Frontal cortex (tissue), 4 donors: Measurements from ENCODE around the gene KLF1. TPM values are rescaled to one million over a fixed set of nuclear protein-coding genes. Genes with fewer than 3 reads are reported as not detected.
A peak's percentile ranks its signal among the peaks of the same experiment; 100 is the strongest.
"Not testable (repeated sequence)": the region's sequence is repeated elsewhere in the genome, so short reads cannot be mapped to it uniquely, and the experiment has no call there.

ENCODE experiments used
- DNase-seq, 2 donors: peaks; one replicate each; pipeline ENCODE4 v3.0.0; 2012; ENCODE audit warnings: low spot score in 2 of 2
- FAIRE-seq: peaks from 2 replicates; lab custom pipeline; 2012; peaks lifted over from hg19 to GRCh38; lab: Jason Lieb, UNC
- total RNA-seq: library from RNA; depleted of rRNA; stranded (reverse); fragments of >200 nt; gene quantifications from one replicate; pipeline ENCODE4 v1.2.3, GENCODE V29; 2014
- donor health status: control.
- donor health status: control.
- donor health status: control.

Gene KLF1
- 0.41 TPM for total RNA-seq

- FAIRE-seq (no peak), DNase-seq (no peak)
Observed at GRCh38 chr19:12886969-12887747, at the start of gene KLF1. KLF1 (minus strand) TSS chr19:12887201; CDS start chr19:12887140, 61 bp downstream.

- FAIRE-seq: no peak
- no peak for DNase-seq
Observed at GRCh38 chr19:12936582-12936981, 49.6 kb upstream of the KLF1 start.

GRCh38 chr19:12935071-12935470, 48.1 kb upstream of the KLF1 start:
- FAIRE-seq: no peak
- DNase-seq: no peak

GRCh38 chr19:12933287-12934072, 46.5 kb upstream of the KLF1 start, which contains the start of gene FARSA:
FARSA (minus strand) TSS chr19:12933711; CDS start chr19:12933696, 15 bp downstream.
- FAIRE-seq: no peak

GRCh38 chr19:12932392-12933286, 45.6 kb upstream of the KLF1 start:
- DNase-seq (no peak), FAIRE-seq (no peak)

More at GRCh38 chr19:12933287-12934072, 46.5 kb upstream of the KLF1 start, which contains the start of gene FARSA:
- DNase-seq: peak; percentile 92 to 94

GRCh38 chr19:12930002-12930645, 43.1 kb upstream of the KLF1 start:
- FAIRE-seq (no peak), DNase-seq (no peak)

- FAIRE-seq (no peak), DNase-seq (no peak)
Observed at GRCh38 chr19:12924621-12925310, 37.8 kb upstream of the KLF1 start.

GRCh38 chr19:12922959-12923358, 36.0 kb upstream of the KLF1 start:
- DNase-seq (no peak), FAIRE-seq (no peak)

GRCh38 chr19:12921047-12921446, 34.0 kb upstream of the KLF1 start:
- FAIRE-seq (no peak), DNase-seq (no peak)

- FAIRE-seq (no peak), DNase-seq (no peak)
Observed at GRCh38 chr19:12918253-12918652, 31.3 kb upstream of the KLF1 start.

GRCh38 chr19:12915860-12916259, 28.9 kb upstream of the KLF1 start:
- FAIRE-seq: not testable (repeated sequence)

GRCh38 chr19:12913851-12914690, 27.1 kb upstream of the KLF1 start:
- FAIRE-seq (no peak), DNase-seq (no peak)

More at GRCh38 chr19:12915860-12916259, 28.9 kb upstream of the KLF1 start:
- not testable (repeated sequence) for DNase-seq

GRCh38 chr19:12913011-12913561, 26.1 kb upstream of the KLF1 start:
- FAIRE-seq: no peak
- DNase-seq: peak in 1 of 2 donors; percentile 70

GRCh38 chr19:12912571-12912970, 25.6 kb upstream of the KLF1 start:
- FAIRE-seq (no peak), DNase-seq (no peak)

- no peak for DNase-seq
- no peak for FAIRE-seq
Observed at GRCh38 chr19:12907166-12907565, 20.2 kb upstream of the KLF1 start.

- no peak for DNase-seq
- FAIRE-seq: no peak
Observed at GRCh38 chr19:12899891-12900518, 13.0 kb upstream of the KLF1 start.

- no peak for FAIRE-seq
Observed at GRCh38 chr19:12896460-12896859, 9.5 kb upstream of the KLF1 start.

More at GRCh38 chr19:12896460-12896859, 9.5 kb upstream of the KLF1 start:
- no peak for DNase-seq
